Tibial artery (tissue), 4 donors: Measurements from ENCODE around the gene WNT10A.

Source experiments
- DNase-seq, 2 donors: peaks; one replicate each; pipeline ENCODE4 v3.0.0-alpha.2; 2019
- H3K27ac ChIP-seq, 2 donors: fragments of 200-600 bp; sonication (generic) in 1 of 2; 1 replicate in 1 of 2; 2 replicates in 1 of 2; pipeline ENCODE4 v1.5.1; 2018 to 2019; ENCODE audit warnings: mild to moderate bottlenecking in 1 of 2
- H3K27me3 ChIP-seq, 2 donors: fragments of 200-600 bp; sonication (generic) in 1 of 2; one replicate each; pipeline versions ENCODE4 v1.5.1 to v1.6.0; 2016 to 2019
- H3K36me3 ChIP-seq, 3 donors: fragments of 200-600 bp; sonication (generic) in 2 of 3; one replicate each; pipeline ENCODE4 v1.5.1; 2016 to 2019; ENCODE audit warnings: mild to moderate bottlenecking in 2 of 3
- H3K4me1 ChIP-seq, 4 donors: fragments of 200-600 bp; sonication (generic) in 2 of 4; 1 replicate in 3 of 4; 2 replicates in 1 of 4; pipeline ENCODE4 v1.5.1; 2016 to 2019
- H3K4me3 ChIP-seq, 2 donors: fragments of 200-600 bp; sonication (generic) in 1 of 2; 1 replicate in 1 of 2; 2 replicates in 1 of 2; pipeline ENCODE4 v1.5.1; 2018 to 2019; ENCODE audit warnings: mild to moderate bottlenecking in 2 of 2
- H3K9me3 ChIP-seq, 3 donors: fragments of 200-600 bp; sonication (generic) in 1 of 3; one replicate each; pipeline ENCODE4 v1.5.1; 2016 to 2019
- CTCF ChIP-seq, 2 experiments: fragments of 200-600 bp in 1 of 2; fragments of 450-650 bp in 1 of 2; IDR thresholded peaks; one replicate each; pipeline ENCODE4 v1.5.1; 2017 to 2019; ENCODE audit warnings: antibody characterized with exemption in 2 of 2, mild to moderate bottlenecking in 1 of 2, moderate library complexity in 1 of 2
- intact Hi-C: fragments of 100-400 bp; cut with DNase I; formaldehyde crosslinking; loops from one replicate; pipeline ENCODE4 v1.15.0; 2023; ENCODE audit warnings: low total_unique reads

WNT10A gene

GRCh38 chr2:218894151-218894879 is 13.7 kb downstream of the WNT10A start:
- H3K4me1 ChIP-seq, result peaks cover 0 to 42% (median 35%) of the 10 kb centered on the region in 4 donors
- no peaks in the 10 kb centered on the region for H3K36me3 ChIP-seq
- peak in 1 of 2 donors; percentile 54 for DNase-seq
- intact Hi-C loops, result no loop called here
- no peaks in the 10 kb centered on the region for H3K9me3 ChIP-seq
- TF ChIP-seq CTCF (IDR thresholded peaks at IDR 0.05), result no peak
- H3K4me3 ChIP-seq, result no peak overlapping the region
- H3K27ac ChIP-seq, result no peak overlapping the region
- H3K27me3 ChIP-seq, result peaks cover 7 to 66% of the 10 kb centered on the region in 2 donors

- no peak for TF ChIP-seq CTCF (IDR thresholded peaks at IDR 0.05)
- Histone ChIP-seq H3K27ac (no peak overlapping the region), H3K4me1 (peaks cover 0 to 42% (median 35%) of the 10 kb centered on the region in 4 donors), H3K4me3 (no peak overlapping the region), H3K36me3 (no peaks in the 10 kb centered on the region), H3K27me3 (peaks cover 7 to 71% of the 10 kb centered on the region in 2 donors), H3K9me3 (no peaks in the 10 kb centered on the region)
- intact Hi-C loops, result no loop called here
- DNase-seq, result no peak
These were observed 14.2 kb downstream of the WNT10A start for GRCh38 chr2:218894880-218895157.

- no peak for DNase-seq
- Histone ChIP-seq H3K27me3 (peaks cover 7 to 74% of the 10 kb centered on the region in 2 donors), H3K4me3 (no peak overlapping the region), H3K27ac (no peak overlapping the region), H3K4me1 (peaks cover 0 to 42% (median 35%) of the 10 kb centered on the region in 4 donors), H3K36me3 (no peaks in the 10 kb centered on the region), H3K9me3 (no peaks in the 10 kb centered on the region)
- intact Hi-C loops, result no loop called here
- TF ChIP-seq CTCF (IDR thresholded peaks at IDR 0.05), result no peak
These were observed 14.7 kb downstream of the WNT10A start for GRCh38 chr2:218895326-218895725.

- Histone ChIP-seq H3K27ac (no peak overlapping the region), H3K27me3 (peaks cover 7 to 79% of the 10 kb centered on the region in 2 donors), H3K4me1 (peaks cover 0 to 42% (median 35%) of the 10 kb centered on the region in 4 donors), H3K9me3 (no peaks in the 10 kb centered on the region), H3K4me3 (no peak overlapping the region), H3K36me3 (no peaks in the 10 kb centered on the region)
- no peak for DNase-seq
- no peak for TF ChIP-seq CTCF (IDR thresholded peaks at IDR 0.05)
- intact Hi-C loops, result no loop called here
These were observed 15.3 kb downstream of the WNT10A start for GRCh38 chr2:218895759-218896500.

GRCh38 chr2:218896501-218897393 is 16.1 kb downstream of the WNT10A start:
- H3K36me3 ChIP-seq, result no peaks in the 10 kb centered on the region
- H3K27ac ChIP-seq, result no peak overlapping the region
- TF ChIP-seq CTCF (IDR thresholded peaks at IDR 0.05), result no peak
- no peak for DNase-seq
- no peaks in the 10 kb centered on the region for H3K9me3 ChIP-seq
- H3K4me3 ChIP-seq, result no peak overlapping the region
- intact Hi-C loops, result no loop called here
- H3K27me3 ChIP-seq, result peaks cover 7 to 84% of the 10 kb centered on the region in 2 donors
- H3K4me1 ChIP-seq, result peaks cover 0 to 42% (median 35%) of the 10 kb centered on the region in 4 donors
